ENCODE results near the gene DDX1. TPM values are rescaled to one million over a fixed set of nuclear protein-coding genes. Genes with fewer than 3 reads are reported as not detected.

Gene DDX1
- total RNA-seq, 4 donors from 2014 or later: 50.3 to 109 (median 75.2) TPM

GRCh38 chr2:15642011-15642814 lies 50.5 kb downstream of the DDX1 start:
- no peak for TF ChIP-seq CTCF (IDR thresholded peaks at IDR 0.05; ENCODE audit: low read depth)

- TF ChIP-seq CTCF (IDR thresholded peaks at IDR 0.05; ENCODE audit: low read depth): no peak
Measured at GRCh38 chr2:15642815-15643500, 51.3 kb downstream of the DDX1 start.

GRCh38 chr2:15643791-15644585 lies 52.3 kb downstream of the DDX1 start:
- no peak for TF ChIP-seq CTCF (IDR thresholded peaks at IDR 0.05; ENCODE audit: low read depth)

GRCh38 chr2:15645300-15645699 lies 53.6 kb downstream of the DDX1 start:
- no peak for TF ChIP-seq CTCF (IDR thresholded peaks at IDR 0.05; ENCODE audit: low read depth)

- TF ChIP-seq CTCF (IDR thresholded peaks at IDR 0.05; ENCODE audit: low read depth): no peak
Measured at GRCh38 chr2:15645720-15646385, 54.2 kb downstream of the DDX1 start.

GRCh38 chr2:15646661-15647060 lies 55.0 kb downstream of the DDX1 start:
- no peak for TF ChIP-seq CTCF (IDR thresholded peaks at IDR 0.05; ENCODE audit: low read depth)

Data from subcutaneous adipose tissue (tissue), 4 donors.